ENCODE results near the gene DNAJB2. TPM values are rescaled to one million over a fixed set of nuclear protein-coding genes. Genes with fewer than 3 reads are reported as not detected.

The DNAJB2 gene
- polyA plus RNA-seq, 3 donors = 1.7 to 55.4 (median 1.9) TPM

DNA sequence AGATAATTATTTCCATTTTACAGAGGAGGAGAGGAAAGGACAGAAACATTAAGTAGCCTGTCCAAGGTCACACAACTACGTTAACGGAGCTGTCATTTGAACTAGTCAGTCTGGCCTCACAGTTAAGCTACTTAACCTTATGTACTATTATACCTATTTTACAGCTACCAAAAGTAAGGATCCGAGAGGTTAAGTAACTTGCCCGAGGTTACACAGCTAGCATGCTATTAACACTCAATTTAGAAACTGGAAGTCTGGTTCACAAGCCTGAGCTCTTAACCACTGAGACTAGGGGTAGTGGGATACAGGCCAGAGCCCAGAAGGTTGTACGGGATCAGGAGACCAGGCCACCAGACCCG lies 34.4 kb upstream of the DNAJB2 start:
- no CpG with 5 or more reads among the region's 6 CpGs for WGBS (ENCODE audit: insufficient coverage)
- H3K4me2 ChIP-seq (replicated peaks; ENCODE audit: extremely low read depth, low read length, poor library complexity, severe bottlenecking) = peak overlapping the region; percentile 83
- H3K27me3 ChIP-seq (ENCODE audit: control insufficient read depth in 2 of 2, insufficient read depth in 2 of 2, low read length in 2 of 2) = no peaks in the 10 kb centered on the region
- H3K9me3 Mint-ChIP-seq = no peaks in the 10 kb centered on the region
- H3K27ac Mint-ChIP-seq = peak overlapping the region; percentile 74 to 97 (median 94)
- H3K79me2 ChIP-seq (ENCODE audit: insufficient read depth, low read length) = peaks cover 45% of the 10 kb centered on the region
- H3K27ac ChIP-seq (ENCODE audit: low read depth in 1 of 2, low read length in 2 of 2) = peak overlapping the region; percentile 72 to 89
- DNase-seq = no peak
- peaks cover 5 to 23% of the 10 kb centered on the region in 2 donors for H3K36me3 ChIP-seq (replicated peaks in 1 of 2; ENCODE audit: control insufficient read depth in 1 of 2, insufficient read depth in 2 of 2, low read length in 2 of 2)
- peaks cover under 1% of the 10 kb centered on the region for H4K20me1 ChIP-seq (ENCODE audit: insufficient read depth, low read length)
- H3K9me3 ChIP-seq (replicated peaks in 1 of 2; ENCODE audit: control insufficient read depth in 1 of 2, insufficient read depth in 1 of 2, low read length in 2 of 2) = no peaks in the 10 kb centered on the region
- peak overlapping the region; percentile 57 to 83 (median 66) for H3K4me3 ChIP-seq (replicated peaks in 1 of 3; ENCODE audit: low read depth in 2 of 3, low read length in 3 of 3)
- H3K4me1 Mint-ChIP-seq = peaks cover 62% of the 10 kb centered on the region
- H3K36me3 Mint-ChIP-seq = peaks cover 20 to 34% of the 10 kb centered on the region in 2 donors
- H3K27me3 Mint-ChIP-seq (ENCODE audit: low read depth in 3 of 3) = peaks cover 0 to 1% (median 1%) of the 10 kb centered on the region in 3 donors
- intact Hi-C loops (cut with micrococcal nuclease) = loop anchor here in 1 of 2 donors (1.0 kb wide), 1 partner anchor 66 kb away; the partner anchor contains the start of gene RETREG2
- H3K4me1 ChIP-seq (ENCODE audit: control insufficient read depth in 1 of 2, insufficient read depth in 2 of 2, low read length in 2 of 2) = peaks cover 63 to 65% of the 10 kb centered on the region in 2 donors
- H3K4me3 Mint-ChIP-seq = peak overlapping the region; percentile 83 to 90
- H3K9ac ChIP-seq (ENCODE audit: insufficient read depth, low read length, poor library complexity, severe bottlenecking) = peak overlapping the region; percentile 79
- TF ChIP-seq, protein P1, sequence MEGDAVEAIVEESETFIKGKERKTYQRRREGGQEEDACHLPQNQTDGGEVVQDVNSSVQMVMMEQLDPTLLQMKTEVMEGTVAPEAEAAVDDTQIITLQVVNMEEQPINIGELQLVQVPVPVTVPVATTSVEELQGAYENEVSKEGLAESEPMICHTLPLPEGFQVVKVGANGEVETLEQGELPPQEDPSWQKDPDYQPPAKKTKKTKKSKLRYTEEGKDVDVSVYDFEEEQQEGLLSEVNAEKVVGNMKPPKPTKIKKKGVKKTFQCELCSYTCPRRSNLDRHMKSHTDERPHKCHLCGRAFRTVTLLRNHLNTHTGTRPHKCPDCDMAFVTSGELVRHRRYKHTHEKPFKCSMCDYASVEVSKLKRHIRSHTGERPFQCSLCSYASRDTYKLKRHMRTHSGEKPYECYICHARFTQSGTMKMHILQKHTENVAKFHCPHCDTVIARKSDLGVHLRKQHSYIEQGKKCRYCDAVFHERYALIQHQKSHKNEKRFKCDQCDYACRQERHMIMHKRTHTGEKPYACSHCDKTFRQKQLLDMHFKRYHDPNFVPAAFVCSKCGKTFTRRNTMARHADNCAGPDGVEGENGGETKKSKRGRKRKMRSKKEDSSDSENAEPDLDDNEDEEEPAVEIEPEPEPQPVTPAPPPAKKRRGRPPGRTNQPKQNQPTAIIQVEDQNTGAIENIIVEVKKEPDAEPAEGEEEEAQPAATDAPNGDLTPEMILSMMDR (IDR thresholded peaks at IDR 0.05) = no peak
- H2AFZ ChIP-seq (ENCODE audit: insufficient read depth, low read depth, low read length, poor library complexity, severe bottlenecking) = peak overlapping the region; percentile 87

DNA sequence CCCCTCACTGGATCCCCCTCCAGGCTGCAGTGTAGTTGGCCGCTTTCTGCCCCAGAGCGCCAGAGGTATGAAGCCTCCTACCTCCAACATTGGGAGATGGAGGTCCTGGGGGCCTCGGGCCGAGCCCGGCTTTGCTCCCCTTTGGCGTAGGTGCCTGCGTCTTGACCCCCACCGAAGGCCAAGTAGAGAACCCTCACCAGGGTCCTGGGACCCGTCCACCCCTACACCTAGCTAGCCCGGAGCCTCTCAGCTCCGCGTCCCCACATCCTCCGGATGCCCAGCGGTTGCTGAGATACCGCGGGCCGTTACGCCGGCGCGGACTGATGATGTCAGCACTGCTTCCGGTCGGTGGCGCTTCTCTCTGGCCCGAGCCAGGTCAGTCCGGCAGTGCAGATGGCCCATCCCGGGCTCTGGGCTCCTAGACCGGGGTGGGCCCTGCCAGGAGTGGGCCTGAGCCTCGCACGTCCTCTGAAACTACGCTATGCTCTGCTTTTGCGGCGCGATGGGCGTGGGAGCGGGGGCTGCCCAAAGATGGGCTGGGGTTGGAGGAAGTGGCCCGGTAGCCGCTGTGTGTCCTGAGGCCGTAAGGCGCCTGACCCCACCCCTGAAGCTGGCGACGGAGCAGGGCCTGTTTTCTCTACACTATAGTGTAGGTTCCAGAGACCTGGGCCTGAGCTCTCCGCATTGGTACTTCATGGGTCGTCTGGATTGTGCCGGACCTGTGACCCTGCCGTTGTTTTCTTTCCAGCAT lies 33.8 kb upstream of the DNAJB2 start, which contains the start of the genes GLB1L and STK16:
GLB1L (minus strand) TSS at position 297 of the 751 bp plus-strand sequence. CDS start 1,871 bp downstream, outside the sequence.
STK16 (plus strand) TSS at position 332 of the 751 bp plus-strand sequence. CDS start 521 bp downstream, outside the sequence.
- H3K9me3 ChIP-seq (replicated peaks in 1 of 2; ENCODE audit: control insufficient read depth in 1 of 2, insufficient read depth in 1 of 2, low read length in 2 of 2) = no peaks in the 10 kb centered on the region
- no peaks in the 10 kb centered on the region for H3K27me3 ChIP-seq (ENCODE audit: control insufficient read depth in 2 of 2, insufficient read depth in 2 of 2, low read length in 2 of 2)
- H3K4me3 Mint-ChIP-seq = peak within 1 kb of the TSS; percentile 83 to 90
- TF ChIP-seq, protein P1 (IDR thresholded peaks at IDR 0.05) = no peak
- H3K36me3 Mint-ChIP-seq = peaks cover 21 to 36% of the 10 kb centered on the region in 2 donors
- H4K20me1 ChIP-seq (ENCODE audit: insufficient read depth, low read length) = peaks cover 6% of the 10 kb centered on the region
- peaks cover 50% of the 10 kb centered on the region for H3K79me2 ChIP-seq (ENCODE audit: insufficient read depth, low read length)
- peaks cover 68 to 70% of the 10 kb centered on the region in 2 donors for H3K4me1 ChIP-seq (ENCODE audit: control insufficient read depth in 1 of 2, insufficient read depth in 2 of 2, low read length in 2 of 2)
- peak within 1 kb of the TSS; percentile 87 for H2AFZ ChIP-seq (ENCODE audit: insufficient read depth, low read depth, low read length, poor library complexity, severe bottlenecking)
- peaks cover 67% of the 10 kb centered on the region for H3K4me1 Mint-ChIP-seq
- H3K4me3 ChIP-seq (replicated peaks in 1 of 3; ENCODE audit: low read depth in 2 of 3, low read length in 3 of 3) = peak within 1 kb of the TSS; percentile 57 to 83 (median 66)
- peak within 1 kb of the TSS; percentile 72 to 89 for H3K27ac ChIP-seq (ENCODE audit: low read depth in 1 of 2, low read length in 2 of 2)
- H3K36me3 ChIP-seq (replicated peaks in 1 of 2; ENCODE audit: control insufficient read depth in 1 of 2, insufficient read depth in 2 of 2, low read length in 2 of 2) = peaks cover 8 to 22% of the 10 kb centered on the region in 2 donors
- H3K27me3 Mint-ChIP-seq (ENCODE audit: low read depth in 3 of 3) = peaks cover 0 to 3% (median 1%) of the 10 kb centered on the region in 3 donors
- peak within 1 kb of the TSS; percentile 79 for H3K9ac ChIP-seq (ENCODE audit: insufficient read depth, low read length, poor library complexity, severe bottlenecking)
- H3K4me2 ChIP-seq (replicated peaks; ENCODE audit: extremely low read depth, low read length, poor library complexity, severe bottlenecking) = peak within 1 kb of the TSS; percentile 83
- intact Hi-C loops (cut with micrococcal nuclease) = loop anchor here in 1 of 2 donors (1.0 kb wide), 1 partner anchor 67 kb away; the partner anchor contains the start of gene RETREG2
- no peaks in the 10 kb centered on the region for H3K9me3 Mint-ChIP-seq
- DNase-seq = peak; percentile 92 to 93 (median 93)
- under 1% methylated on average over 44 of the region's 46 CpGs for WGBS (ENCODE audit: insufficient coverage)
- peak within 1 kb of the TSS; percentile 92 to 97 (median 96) for H3K27ac Mint-ChIP-seq

Data from CD14-positive monocyte (primary cell).